Smooth muscle cell (in vitro differentiated cells): ENCODE measurements around the gene OASL. TPM values are rescaled to one million over a fixed set of nuclear protein-coding genes. Genes with fewer than 3 reads are reported as not detected.
"Not testable (repeated sequence)": the region's sequence is repeated elsewhere in the genome, so short reads cannot be mapped to it uniquely, and the experiment has no call there.

Source experiments
- DNase-seq: peaks from one replicate; lab custom pipeline; 2025; ENCODE audit not compliant: unreplicated experiment; lab: John Stamatoyannopoulos, UW
- H2AFZ ChIP-seq: fragments of 200-600 bp; sonication (generic); 2 replicates; pipeline ENCODE4 v1.6.0; 2016; ENCODE audit warnings: antibody characterized with exemption, low read depth, mild to moderate bottlenecking
- H3F3A ChIP-seq: fragments of 200-600 bp; sonication (generic); 2 replicates; pipeline ENCODE4 v1.6.0; 2017; ENCODE audit warnings: antibody characterized with exemption, low read depth
- H3K27ac ChIP-seq: fragments of 200-600 bp; sonication (generic); 2 replicates; pipeline ENCODE4 v1.5.1; 2016; ENCODE audit warnings: low read depth, mild to moderate bottlenecking
- H3K27me3 ChIP-seq: fragments of 200-600 bp; sonication (generic); 2 replicates; pipeline ENCODE4 v1.6.1; 2016; ENCODE audit warnings: low read depth, mild to moderate bottlenecking
- H3K36me3 ChIP-seq: fragments of 200-600 bp; sonication (generic); 2 replicates; pipeline ENCODE4 v1.5.1; 2016; ENCODE audit warnings: low read depth
- H3K4me1 ChIP-seq: fragments of 200-600 bp; sonication (generic); 2 replicates; pipeline ENCODE4 v1.5.1; 2016; ENCODE audit warnings: low read depth
- H3K4me2 ChIP-seq: fragments of 200-600 bp; sonication (generic); 2 replicates; pipeline ENCODE4 v1.6.0; 2016; ENCODE audit warnings: mild to moderate bottlenecking
- H3K4me3 ChIP-seq: fragments of 200-600 bp; sonication (generic); 2 replicates; pipeline ENCODE4 v1.5.1; 2016; ENCODE audit warnings: mild to moderate bottlenecking
- H3K79me2 ChIP-seq: fragments of 200-600 bp; sonication (generic); 2 replicates; pipeline ENCODE4 v1.6.0; 2016; ENCODE audit warnings: low read depth, mild to moderate bottlenecking
- H3K9ac ChIP-seq: fragments of 200-600 bp; sonication (generic); 2 replicates; pipeline ENCODE4 v1.6.0; 2016; ENCODE audit warnings: low read depth
- H3K9me3 ChIP-seq: fragments of 200-600 bp; sonication (generic); replicated peaks from 2 replicates; pipeline ENCODE4 v1.5.1; 2016; ENCODE audit warnings: low read depth
- H4K20me1 ChIP-seq: fragments of 200-600 bp; sonication (generic); 2 replicates; pipeline ENCODE4 v1.6.0; 2016; ENCODE audit warnings: low read depth
- WGBS: methylation state at CpG from one replicate; pipeline ENCODE4 v1.1.7; 2016; ENCODE audit warnings: low lambda C conversion rate; 5-methylcytosine and 5-hydroxymethylcytosine counted together
- polyA plus RNA-seq: library from polyadenylated mRNA; unstranded; fragments of >200 nt; fragmentation: Nextera tagmentation; extraction: Ambion mirVana; gene quantifications from 2 replicates; pipeline ENCODE4 v1.2.1, GENCODE V29; 2016
- total RNA-seq: library from RNA; depleted of rRNA; stranded (reverse); fragments of >200 nt; gene quantifications from 2 replicates; pipeline ENCODE4 v1.2.3, GENCODE V29; 2014
- TF ChIP-seq, protein P1 (sequence below): fragments of 200-600 bp; sonication (generic); IDR thresholded peaks from 2 replicates; pipeline ENCODE4 v1.5.1; 2017; ENCODE audit warnings: borderline replicate concordance, mild to moderate bottlenecking, antibody characterized with exemption; ENCODE audit not compliant: insufficient read depth, poor library complexity, severe bottlenecking

Gene OASL
- total and polyA plus RNA-seq, 2 experiments from 2014 or later = not detected

DNA sequence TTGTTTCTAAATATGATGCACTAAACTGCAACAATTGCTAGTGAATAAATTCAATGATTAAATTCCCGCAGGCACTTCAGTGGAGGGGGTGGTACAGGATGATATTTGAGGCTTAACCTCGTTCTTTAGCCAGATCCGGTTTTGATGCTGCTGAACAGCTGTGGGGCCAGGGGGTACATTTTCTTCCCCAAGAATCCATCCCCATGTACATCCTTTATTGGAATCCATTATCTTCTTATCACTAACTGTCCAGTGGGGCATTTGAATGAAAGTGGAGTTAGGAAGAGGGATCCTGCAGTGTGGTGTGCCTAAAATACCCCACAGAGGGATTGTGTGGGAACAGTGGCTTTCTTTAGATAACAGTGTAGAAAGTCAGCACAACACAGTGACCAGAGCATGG lies 45.2 kb upstream of the OASL start:
- H3K79me2 ChIP-seq = no peaks in the 10 kb centered on the region
- no peak for DNase-seq
- no peak overlapping the region for H3K27ac ChIP-seq
- TF ChIP-seq, protein P1, sequence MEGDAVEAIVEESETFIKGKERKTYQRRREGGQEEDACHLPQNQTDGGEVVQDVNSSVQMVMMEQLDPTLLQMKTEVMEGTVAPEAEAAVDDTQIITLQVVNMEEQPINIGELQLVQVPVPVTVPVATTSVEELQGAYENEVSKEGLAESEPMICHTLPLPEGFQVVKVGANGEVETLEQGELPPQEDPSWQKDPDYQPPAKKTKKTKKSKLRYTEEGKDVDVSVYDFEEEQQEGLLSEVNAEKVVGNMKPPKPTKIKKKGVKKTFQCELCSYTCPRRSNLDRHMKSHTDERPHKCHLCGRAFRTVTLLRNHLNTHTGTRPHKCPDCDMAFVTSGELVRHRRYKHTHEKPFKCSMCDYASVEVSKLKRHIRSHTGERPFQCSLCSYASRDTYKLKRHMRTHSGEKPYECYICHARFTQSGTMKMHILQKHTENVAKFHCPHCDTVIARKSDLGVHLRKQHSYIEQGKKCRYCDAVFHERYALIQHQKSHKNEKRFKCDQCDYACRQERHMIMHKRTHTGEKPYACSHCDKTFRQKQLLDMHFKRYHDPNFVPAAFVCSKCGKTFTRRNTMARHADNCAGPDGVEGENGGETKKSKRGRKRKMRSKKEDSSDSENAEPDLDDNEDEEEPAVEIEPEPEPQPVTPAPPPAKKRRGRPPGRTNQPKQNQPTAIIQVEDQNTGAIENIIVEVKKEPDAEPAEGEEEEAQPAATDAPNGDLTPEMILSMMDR = no peak
- peaks cover 11% of the 10 kb centered on the region for H3K27me3 ChIP-seq
- no peak overlapping the region for H2AFZ ChIP-seq
- no peaks in the 10 kb centered on the region for H3K36me3 ChIP-seq
- no peaks in the 10 kb centered on the region for H4K20me1 ChIP-seq
- H3F3A ChIP-seq = no peaks in the 10 kb centered on the region
- no peak overlapping the region for H3K4me3 ChIP-seq
- H3K4me1 ChIP-seq = no peaks in the 10 kb centered on the region
- H3K9ac ChIP-seq = no peak overlapping the region
- WGBS = 89% methylated on average over 3 of the region's 3 CpGs
- no peak overlapping the region for H3K4me2 ChIP-seq
- H3K9me3 ChIP-seq = no peaks in the 10 kb centered on the region

DNA sequence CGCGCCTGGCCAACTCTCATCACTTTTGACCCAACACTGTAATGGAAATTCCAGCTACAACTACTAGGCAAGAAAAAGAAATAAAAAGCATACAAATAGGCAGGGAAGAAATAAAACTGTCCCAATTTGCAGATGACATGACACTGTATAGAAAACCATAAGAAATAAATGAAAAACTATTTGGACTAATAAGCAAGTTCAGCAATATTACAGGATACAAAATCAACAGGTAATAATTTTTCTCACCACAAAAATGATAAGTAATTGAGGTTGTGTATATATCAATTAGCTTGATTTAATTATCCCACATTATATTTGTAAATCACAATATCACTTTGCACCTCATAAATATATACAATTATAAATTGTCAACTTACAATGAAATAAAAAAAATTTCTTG lies 41.9 kb upstream of the OASL start:
- Histone ChIP-seq H3K36me3 (no peaks in the 10 kb centered on the region), H2AFZ (no peak overlapping the region), H3K4me1 (no peaks in the 10 kb centered on the region), H3K27me3 (peaks cover 11% of the 10 kb centered on the region), H3K9ac (no peak overlapping the region), H3K79me2 (no peaks in the 10 kb centered on the region), H3K27ac (no peak overlapping the region), H3K9me3 (no peaks in the 10 kb centered on the region), H4K20me1 (no peaks in the 10 kb centered on the region), H3K4me3 (no peak overlapping the region), H3K4me2 (no peak overlapping the region), H3F3A (no peaks in the 10 kb centered on the region)
- DNase-seq = no peak
- WGBS = 97% methylated on average over 2 of the region's 2 CpGs
- TF ChIP-seq, protein P1 = no peak

DNA sequence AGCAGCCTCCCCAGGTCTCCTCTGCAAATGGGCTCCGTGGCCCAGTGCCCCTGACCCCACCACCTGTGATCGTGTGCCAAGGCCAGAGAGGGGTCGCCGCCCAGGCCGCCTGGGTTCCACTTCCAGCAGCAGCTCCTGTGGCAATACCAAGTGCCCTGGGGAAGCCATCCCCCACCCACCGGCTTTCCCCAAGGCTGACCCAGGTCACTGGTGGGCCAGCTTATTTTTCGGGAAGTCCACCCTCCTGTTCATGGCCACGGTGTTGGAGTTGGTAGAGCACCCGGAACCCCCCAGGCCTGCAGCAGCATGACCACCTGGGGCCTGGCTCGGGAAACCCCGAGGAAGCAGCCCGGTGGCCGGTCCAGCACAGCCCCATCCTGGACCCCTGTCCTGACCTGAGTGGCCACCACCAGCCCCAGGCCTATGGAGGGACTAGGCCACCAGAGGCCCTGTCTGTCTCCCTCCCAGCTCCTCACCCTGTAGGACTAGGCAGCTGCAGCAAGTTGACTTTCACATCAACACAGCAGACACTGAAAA lies 40.8 kb upstream of the OASL start:
- no peaks in the 10 kb centered on the region for H3K79me2 ChIP-seq
- 94% methylated on average over 13 of the region's 13 CpGs for WGBS

DNA sequence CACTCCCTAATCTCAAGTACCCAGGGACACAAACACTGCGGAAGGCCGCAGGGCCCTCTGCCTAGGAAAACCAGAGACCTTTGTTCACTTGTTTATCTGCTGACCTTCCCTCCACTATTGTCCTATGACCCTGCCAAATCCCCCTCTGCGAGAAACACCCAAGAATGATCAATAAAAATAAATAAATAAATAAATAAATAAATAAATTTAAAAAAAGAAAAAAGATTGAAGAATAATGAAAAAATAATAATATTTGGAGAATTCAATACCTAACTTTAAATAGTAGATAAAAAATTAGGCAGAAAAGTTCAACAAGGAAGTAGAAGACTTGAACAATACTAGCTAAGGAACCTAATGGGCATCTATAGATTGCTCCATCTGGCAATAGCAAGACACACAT lies 38.4 kb upstream of the OASL start:
- H4K20me1 ChIP-seq, H3K36me3 ChIP-seq, H3K27ac ChIP-seq, H2AFZ ChIP-seq, H3K9me3 ChIP-seq, H3F3A ChIP-seq, H3K79me2 ChIP-seq, H3K4me1 ChIP-seq, H3K9ac ChIP-seq, DNase-seq, H3K4me3 ChIP-seq, H3K4me2 ChIP-seq: not testable (repeated sequence)
- peaks cover 11% of the 10 kb centered on the region for H3K27me3 ChIP-seq
- WGBS = 100% methylated on average over 1 of the region's 3 CpGs

More for the DNA sequence above, 40.8 kb upstream of the OASL start:
- H3K9me3 ChIP-seq = no peaks in the 10 kb centered on the region
- no peak overlapping the region for H3K9ac ChIP-seq
- H3K27me3 ChIP-seq = peaks cover 11% of the 10 kb centered on the region
- no peaks in the 10 kb centered on the region for H3K36me3 ChIP-seq
- H3K4me1 ChIP-seq = no peaks in the 10 kb centered on the region
- H3K4me2 ChIP-seq = no peak overlapping the region
- no peak overlapping the region for H3K4me3 ChIP-seq
- no peaks in the 10 kb centered on the region for H3F3A ChIP-seq
- H2AFZ ChIP-seq = no peak overlapping the region
- TF ChIP-seq, protein P1 = no peak
- H4K20me1 ChIP-seq = no peaks in the 10 kb centered on the region
- H3K27ac ChIP-seq = no peak overlapping the region
- no peak for DNase-seq

DNA sequence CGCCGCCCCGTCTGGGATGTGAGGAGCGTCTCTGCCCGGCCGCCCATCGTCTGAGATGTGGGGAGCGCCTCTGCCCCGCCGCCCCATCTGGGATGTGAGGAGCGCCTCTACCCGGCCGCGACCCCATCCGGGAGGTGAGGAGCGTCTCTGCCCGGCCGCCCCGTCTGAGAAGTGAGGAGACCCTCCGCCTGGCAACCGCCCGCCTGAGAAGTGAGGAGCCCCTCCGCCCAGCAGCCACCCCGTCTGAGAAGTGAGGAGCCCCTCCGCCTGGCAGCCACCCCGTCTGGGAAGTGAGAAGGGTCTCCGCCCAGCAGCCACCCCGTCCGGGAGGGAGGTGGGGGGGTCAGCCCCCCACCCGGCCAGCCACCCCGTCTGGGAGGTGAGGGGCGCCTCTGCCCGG lies 36.9 kb upstream of the OASL start:
- not testable (repeated sequence) for H3K4me1 ChIP-seq, H2AFZ ChIP-seq, H3K27ac ChIP-seq, H3K79me2 ChIP-seq, H3F3A ChIP-seq, H3K4me2 ChIP-seq, H3K27me3 ChIP-seq, H3K9me3 ChIP-seq, H4K20me1 ChIP-seq, DNase-seq, H3K9ac ChIP-seq, H3K4me3 ChIP-seq, H3K36me3 ChIP-seq
- 93% methylated on average over 17 of the region's 33 CpGs for WGBS
